ENCODE results near the gene RREB1. TPM values are rescaled to one million over a fixed set of nuclear protein-coding genes. Genes with fewer than 3 reads are reported as not detected.

RREB1 gene
- polyA plus RNA-seq, 2 of the 4 experiments (the other 2 are of a cell fraction), result 2.2 to 5.0 TPM

- 82% methylated on average over 6 of the region's 6 CpGs for WGBS (ENCODE audit: missing lambda C conversion rate)
- DNase-seq (ENCODE audit: low read depth in 1 of 2, low spot score in 1 of 2), result no peak
- Histone ChIP-seq H3K9me3 (no peaks in the 10 kb centered on the region), H3K4me3 (no peak overlapping the region), H3K4me1 (peaks cover 25% of the 10 kb centered on the region), H3K4me2 (no peak overlapping the region), H3K27ac (no peak overlapping the region)
- peak; percentile 47 to 61; a peak in 4 of 6 replicates for ATAC-seq
- POLR2A ChIA-PET, result no interaction called here
- TF ChIP-seq ZFP36 (IDR thresholded peaks at IDR 0.05; ENCODE audit: borderline replicate concordance, partially characterized antibody), result no peak
- TF ChIP-seq PBX3 (IDR thresholded peaks at IDR 0.05), result no peak
- TF ChIP-seq ZNF302 (CRISPR knock-in tag; IDR thresholded peaks at IDR 0.05), result no peak
- TF ChIP-seq NPAS2 (CRISPR knock-in tag; IDR thresholded peaks at IDR 0.05; ENCODE audit: borderline replicate concordance), result no peak
- CTCF ChIA-PET, result no interaction called here
- no peak for FAIRE-seq
These were observed 50.2 kb downstream of the RREB1 start for GRCh38 chr6:7157752-7158616.

DNA sequence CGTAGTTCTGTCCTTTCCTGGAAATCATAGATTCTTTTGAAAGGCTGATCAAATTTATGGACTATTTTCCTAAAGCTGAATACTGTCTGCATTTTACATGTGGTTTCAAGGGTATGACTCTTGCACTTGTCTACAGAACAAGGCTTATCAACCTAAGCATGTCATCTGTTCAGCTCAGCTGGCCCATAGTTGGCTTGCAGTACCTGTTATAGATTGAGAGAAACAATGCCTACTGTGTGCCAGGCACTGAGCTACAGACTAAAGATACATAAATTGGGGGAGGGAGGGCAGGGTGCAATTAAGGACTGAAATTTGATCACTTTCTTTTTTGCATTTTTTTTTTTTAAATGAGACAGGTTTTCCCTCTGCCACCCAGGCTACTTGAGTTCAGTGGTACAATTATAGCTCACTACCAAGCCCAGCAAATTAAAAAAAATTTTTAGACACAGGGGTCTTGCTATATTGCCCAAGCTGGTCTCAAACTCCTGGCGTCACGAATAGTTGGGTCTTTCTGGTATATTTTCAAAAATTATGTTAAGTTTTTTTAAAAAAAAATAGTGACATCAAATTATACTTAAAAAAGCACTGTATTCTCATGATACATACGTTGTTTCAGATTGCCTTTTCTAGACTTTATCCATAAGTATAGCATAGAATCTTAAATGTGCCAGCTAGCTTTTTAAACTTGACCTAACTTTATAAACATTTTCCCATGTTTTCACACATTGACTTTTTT is 52.2 kb downstream of the RREB1 start:
- H3K4me1 ChIP-seq, result peaks cover 33% of the 10 kb centered on the region
- CTCF ChIA-PET, result interaction anchor here (0.9 kb wide), 1 partner anchor 43 kb away, joined by 3 read pairs; no protein-coding TSS in a partner anchor

DNA sequence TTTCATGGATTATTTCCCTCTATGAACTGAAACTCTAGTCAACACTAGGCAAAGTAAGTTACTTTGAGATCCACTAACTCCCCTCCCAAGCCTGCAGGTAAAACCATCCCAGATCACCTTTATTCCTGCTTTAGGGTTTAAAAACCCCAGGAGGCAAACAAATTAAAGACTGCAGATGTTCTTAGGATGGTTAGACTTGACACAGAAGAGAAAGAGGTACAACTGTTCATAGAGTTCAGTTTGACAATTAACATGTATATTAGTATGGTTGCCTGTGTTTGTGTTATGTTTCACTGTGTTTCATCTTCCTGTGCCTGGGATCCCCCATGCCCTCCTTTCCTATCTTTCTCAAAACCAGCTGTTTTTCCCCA is 53.5 kb downstream of the RREB1 start:
- ATAC-seq (no peak), DNase-seq (ENCODE audit: low read depth in 1 of 2, low spot score in 1 of 2) (no peak), FAIRE-seq (no peak)
- no peak overlapping the region for H3K4me3 ChIP-seq
- H3K9me3 ChIP-seq, result no peaks in the 10 kb centered on the region
- ChIA-PET CTCF (interaction anchor here (1.0 to 1.4 kb wide), 2 partner anchors 14 to 436 kb away, joined by 3 read pairs; no protein-coding TSS in a partner anchor), POLR2A (no interaction called here)
- no peak overlapping the region for H3K4me2 ChIP-seq
- H3K4me1 ChIP-seq, result peaks cover 46% of the 10 kb centered on the region
- TF ChIP-seq JUNB (IDR thresholded peaks at IDR 0.05) (no peak), FOSB (CRISPR knock-in tag; IDR thresholded peaks at IDR 0.05) (no peak), PBX3 (IDR thresholded peaks at IDR 0.05) (no peak), BHLHE40 (IDR thresholded peaks at IDR 0.05; ENCODE audit: low read depth, low read length) (no peak), JUN (IDR thresholded peaks at IDR 0.05) (no peak), GATA3 (IDR thresholded peaks at IDR 0.05; ENCODE audit: borderline replicate concordance) (no peak), ZC3H11A (IDR thresholded peaks at IDR 0.05) (no peak)
- no peak overlapping the region for H3K27ac ChIP-seq

More for the DNA sequence above, 52.2 kb downstream of the RREB1 start:
- no peak overlapping the region for H3K4me2 ChIP-seq
- 89% methylated on average over 4 of the region's 4 CpGs for WGBS (ENCODE audit: missing lambda C conversion rate)
- no peak for FAIRE-seq
- no peak overlapping the region for H3K27ac ChIP-seq
- POLR2A ChIA-PET, result no interaction called here
- no peak for DNase-seq (ENCODE audit: low read depth in 1 of 2, low spot score in 1 of 2)
- H3K9me3 ChIP-seq, result no peaks in the 10 kb centered on the region
- no peak overlapping the region for H3K4me3 ChIP-seq
- no peak for ATAC-seq
- TF ChIP-seq CEBPB (IDR thresholded peaks at IDR 0.05), result no peak
- TF ChIP-seq RCOR1 (IDR thresholded peaks at IDR 0.05; ENCODE audit: low read depth, low read length), result no peak
- TF ChIP-seq CHD2 (IDR thresholded peaks at IDR 0.05; ENCODE audit: low read length, partially characterized antibody), result no peak
- TF ChIP-seq CBX8 (IDR thresholded peaks at IDR 0.05), result no peak

GRCh38 chr6:7161845-7162244 is 54.1 kb downstream of the RREB1 start:
- H3K4me2 ChIP-seq, result no peak overlapping the region
- POLR2A ChIA-PET, result no interaction called here
- FAIRE-seq (no peak), ATAC-seq (no peak), DNase-seq (ENCODE audit: low read depth in 1 of 2, low spot score in 1 of 2) (no peak)
- no peak overlapping the region for H3K4me3 ChIP-seq
- WGBS (ENCODE audit: missing lambda C conversion rate), result 95% methylated on average over 4 of the region's 4 CpGs
- no peaks in the 10 kb centered on the region for H3K9me3 ChIP-seq
- no peak overlapping the region for H3K27ac ChIP-seq
- TF ChIP-seq RNF2 (IDR thresholded peaks at IDR 0.05; ENCODE audit: borderline replicate concordance, low read depth) (no peak), PBX3 (IDR thresholded peaks at IDR 0.05) (no peak), FOSL2 (IDR thresholded peaks at IDR 0.05) (no peak), FOSL2 (CRISPR knock-in tag; IDR thresholded peaks at IDR 0.05) (no peak), BHLHE40 (IDR thresholded peaks at IDR 0.05; ENCODE audit: low read depth, low read length) (no peak), HES2 (IDR thresholded peaks at IDR 0.05) (no peak), HOXB13 (CRISPR knock-in tag; IDR thresholded peaks at IDR 0.05; ENCODE audit: low read depth) (no peak), NPAS2 (CRISPR knock-in tag; IDR thresholded peaks at IDR 0.05; ENCODE audit: borderline replicate concordance) (no peak), JUNB (IDR thresholded peaks at IDR 0.05) (no peak)
- CTCF ChIA-PET, result interaction anchor here (1.0 to 1.4 kb wide), 2 partner anchors 14 to 437 kb away, joined by 3 read pairs; no protein-coding TSS in a partner anchor
- peaks cover 46% of the 10 kb centered on the region for H3K4me1 ChIP-seq
